ENCODE results near the gene KDM4B.

Gene KDM4B

GRCh38 chr19:5182751-5183150 is 213.8 kb downstream of the KDM4B start:
- Histone ChIP-seq H3K4me3 (ENCODE audit: severe bottlenecking) (no peak overlapping the region), H3K36me3 (ENCODE audit: low read depth) (no peaks in the 10 kb centered on the region), H3K27me3 (ENCODE audit: insufficient read depth, poor library complexity, severe bottlenecking) (no peaks in the 10 kb centered on the region), H3K9me3 (ENCODE audit: severe bottlenecking) (no peaks in the 10 kb centered on the region), H3K27ac (ENCODE audit: poor library complexity, severe bottlenecking) (no peak overlapping the region), H3K4me1 (ENCODE audit: insufficient read depth, poor library complexity, severe bottlenecking) (no peaks in the 10 kb centered on the region)
- ATAC-seq (ENCODE audit: low read depth) (no peak), DNase-seq (ENCODE audit: low spot score) (no peak)
- TF ChIP-seq CTCF (IDR thresholded peaks at IDR 0.05; ENCODE audit: poor library complexity, severe bottlenecking): no peak

- H3K4me1 ChIP-seq (ENCODE audit: insufficient read depth, poor library complexity, severe bottlenecking): no peaks in the 10 kb centered on the region
- ATAC-seq (ENCODE audit: low read depth) (no peak), DNase-seq (ENCODE audit: low spot score) (no peak)
- no peak overlapping the region for H3K4me3 ChIP-seq (ENCODE audit: severe bottlenecking)
- H3K36me3 ChIP-seq (ENCODE audit: low read depth): no peaks in the 10 kb centered on the region
- H3K27ac ChIP-seq (ENCODE audit: poor library complexity, severe bottlenecking): no peak overlapping the region
- no peaks in the 10 kb centered on the region for H3K27me3 ChIP-seq (ENCODE audit: insufficient read depth, poor library complexity, severe bottlenecking)
- TF ChIP-seq CTCF (IDR thresholded peaks at IDR 0.05; ENCODE audit: poor library complexity, severe bottlenecking): no peak
- no peaks in the 10 kb centered on the region for H3K9me3 ChIP-seq (ENCODE audit: severe bottlenecking)
Observed at GRCh38 chr19:5183616-5184015, 214.7 kb downstream of the KDM4B start.

GRCh38 chr19:5184930-5185329 is 216.0 kb downstream of the KDM4B start:
- Histone ChIP-seq H3K4me1 (ENCODE audit: insufficient read depth, poor library complexity, severe bottlenecking) (no peaks in the 10 kb centered on the region), H3K9me3 (ENCODE audit: severe bottlenecking) (no peaks in the 10 kb centered on the region), H3K27me3 (ENCODE audit: insufficient read depth, poor library complexity, severe bottlenecking) (no peaks in the 10 kb centered on the region), H3K27ac (ENCODE audit: poor library complexity, severe bottlenecking) (no peak overlapping the region), H3K36me3 (ENCODE audit: low read depth) (no peaks in the 10 kb centered on the region), H3K4me3 (ENCODE audit: severe bottlenecking) (no peak overlapping the region)
- DNase-seq (ENCODE audit: low spot score): no peak
- no peak for ATAC-seq (ENCODE audit: low read depth)
- TF ChIP-seq CTCF (IDR thresholded peaks at IDR 0.05; ENCODE audit: poor library complexity, severe bottlenecking): no peak

- no peak for ATAC-seq (ENCODE audit: low read depth)
- no peak for TF ChIP-seq CTCF (IDR thresholded peaks at IDR 0.05; ENCODE audit: poor library complexity, severe bottlenecking)
- no peak overlapping the region for H3K27ac ChIP-seq (ENCODE audit: poor library complexity, severe bottlenecking)
- no peaks in the 10 kb centered on the region for H3K4me1 ChIP-seq (ENCODE audit: insufficient read depth, poor library complexity, severe bottlenecking)
- no peaks in the 10 kb centered on the region for H3K36me3 ChIP-seq (ENCODE audit: low read depth)
- no peaks in the 10 kb centered on the region for H3K9me3 ChIP-seq (ENCODE audit: severe bottlenecking)
- no peak for DNase-seq (ENCODE audit: low spot score)
- no peaks in the 10 kb centered on the region for H3K27me3 ChIP-seq (ENCODE audit: insufficient read depth, poor library complexity, severe bottlenecking)
- H3K4me3 ChIP-seq (ENCODE audit: severe bottlenecking): no peak overlapping the region
Observed at GRCh38 chr19:5186293-5187050, 217.6 kb downstream of the KDM4B start.

GRCh38 chr19:5188548-5189317 is 219.8 kb downstream of the KDM4B start:
- Histone ChIP-seq H3K4me3 (ENCODE audit: severe bottlenecking) (no peak overlapping the region), H3K9me3 (ENCODE audit: severe bottlenecking) (no peaks in the 10 kb centered on the region), H3K4me1 (ENCODE audit: insufficient read depth, poor library complexity, severe bottlenecking) (no peaks in the 10 kb centered on the region), H3K36me3 (ENCODE audit: low read depth) (no peaks in the 10 kb centered on the region), H3K27me3 (ENCODE audit: insufficient read depth, poor library complexity, severe bottlenecking) (no peaks in the 10 kb centered on the region), H3K27ac (ENCODE audit: poor library complexity, severe bottlenecking) (no peak overlapping the region)
- no peak for TF ChIP-seq CTCF (IDR thresholded peaks at IDR 0.05; ENCODE audit: poor library complexity, severe bottlenecking)
- ATAC-seq (ENCODE audit: low read depth): no peak
- DNase-seq (ENCODE audit: low spot score): no peak
